H1 (cell line): ENCODE results near the gene AATK. TPM values are rescaled to one million over a fixed set of nuclear protein-coding genes. Genes with fewer than 3 reads are reported as not detected.

ENCODE experiments used
- CTCF ChIA-PET: fragments of 300-600 bp; sonication (Branson Sonifier 250); formaldehyde crosslinking; loops from one replicate; lab custom pipeline; 2021; ENCODE audit not compliant: partially characterized antibody; lab: Charles Lee
- POLR2A ChIA-PET: fragments of 300-600 bp; sonication (Branson Sonifier 250); formaldehyde crosslinking; loops from one replicate; lab custom pipeline; 2021; ENCODE audit warnings: inconsistent platforms; ENCODE audit not compliant: partially characterized antibody; lab: Charles Lee
- DNase-seq, 2 experiments: peaks; one replicate each; pipeline versions ENCODE4 v3.0.0 to v3.0.0-alpha.2; 2010 to 2022; ENCODE audit warnings: low spot score in 2 of 2, low read depth in 1 of 2, mixed read lengths in 1 of 2
- FAIRE-seq: peaks from 2 replicates; lab custom pipeline; 2011; peaks lifted over from hg19 to GRCh38; lab: Jason Lieb, UNC
- H2AFZ ChIP-seq: 2 replicates; pipeline ENCODE4 v1.8.1; 2012; ENCODE audit warnings: low read length, inconsistent platforms
- H2AK5ac ChIP-seq: 2 replicates; pipeline ENCODE4 v1.6.1; 2013; ENCODE audit warnings: low read depth, low read length
- H2BK120ac ChIP-seq: replicated peaks from 2 replicates; pipeline ENCODE3; 2013; ENCODE audit warnings: low read depth, low read length, inconsistent platforms
- H2BK12ac ChIP-seq: 2 replicates; pipeline ENCODE4 v1.6.1; 2013; ENCODE audit warnings: low read depth, low read length
- H2BK15ac ChIP-seq: 2 replicates; pipeline ENCODE4 v1.6.1; 2013; ENCODE audit warnings: low read length
- H2BK20ac ChIP-seq: 2 replicates; pipeline ENCODE4 v1.6.1; 2013; ENCODE audit warnings: low read length
- H2BK5ac ChIP-seq: 2 replicates; pipeline ENCODE4 v1.6.1; 2013; ENCODE audit warnings: low read depth, low read length
- H3K14ac ChIP-seq: 2 replicates; pipeline ENCODE4 v1.6.1; 2013; ENCODE audit warnings: inconsistent platforms; ENCODE audit not compliant: insufficient read length
- H3K18ac ChIP-seq: 2 replicates; pipeline ENCODE4 v1.6.1; 2013; ENCODE audit warnings: low read length; ENCODE audit errors: extremely low read depth
- H3K23ac ChIP-seq: 2 replicates; pipeline ENCODE4 v1.6.1; 2013; ENCODE audit warnings: inconsistent platforms; ENCODE audit not compliant: insufficient read length
- H3K23me2 ChIP-seq: 2 replicates; pipeline ENCODE4 v1.6.1; 2013; ENCODE audit warnings: low read depth, low read length
- H3K27ac ChIP-seq: 2 replicates; pipeline ENCODE4 v1.6.1; 2011; ENCODE audit warnings: low read depth, low read length, inconsistent platforms
- H3K27me3 ChIP-seq, 4 experiments: replicated peaks in 1 of 4; 1 replicate in 1 of 4; 2 replicates in 3 of 4; pipeline versions ENCODE4 v1.6.1 to v1.8.1; 2011 to 2013; ENCODE audit warnings: low read length in 3 of 4, mild to moderate bottlenecking in 3 of 4, inconsistent platforms in 2 of 4, mixed read lengths in 2 of 4, moderate library complexity in 1 of 4; ENCODE audit not compliant: control insufficient read depth in 3 of 4, insufficient read depth in 3 of 4; ENCODE audit errors: extremely low read depth in 1 of 4
- H3K36me3 ChIP-seq, 4 experiments: 2 replicates each; pipeline versions ENCODE4 v1.6.1 to v1.8.1; 2011 to 2013; ENCODE audit warnings: mild to moderate bottlenecking in 4 of 4, low read length in 3 of 4, moderate library complexity in 2 of 4, control low read depth in 1 of 4, inconsistent platforms in 1 of 4; ENCODE audit not compliant: insufficient read depth in 4 of 4, control insufficient read depth in 2 of 4
- H3K4ac ChIP-seq: replicated peaks from 2 replicates; pipeline ENCODE3; 2013; ENCODE audit warnings: low read length, low read depth, mixed read lengths, inconsistent platforms; ENCODE audit not compliant: insufficient read length
- H3K4me1 ChIP-seq, 4 experiments: replicated peaks in 1 of 4; 1 replicate in 1 of 4; 2 replicates in 3 of 4; pipeline versions ENCODE4 v1.6.1 to v1.8.1; 2011 to 2013; ENCODE audit warnings: low read length in 3 of 4, inconsistent platforms in 2 of 4, mixed read lengths in 1 of 4; ENCODE audit not compliant: insufficient read depth in 4 of 4, control insufficient read depth in 3 of 4
- H3K4me2 ChIP-seq, 2 experiments: 2 replicates each; pipeline versions ENCODE4 v1.6.1 to v1.8.1; 2011 to 2013; ENCODE audit warnings: low read depth in 2 of 2, low read length in 2 of 2, control low read depth in 1 of 2, inconsistent platforms in 1 of 2, mild to moderate bottlenecking in 1 of 2; ENCODE audit not compliant: insufficient read depth in 1 of 2
- H3K4me3 ChIP-seq, 4 experiments: fragments of 200-600, 300-600 bp in 1 of 4; sonication (generic), shearing (Covaris generic), sonication (Bioruptor Twin) in 1 of 4; 2 replicates each; pipeline versions ENCODE4 v1.5.1 to v1.8.1; 2011 to 2016; ENCODE audit warnings: low read length in 4 of 4, low read depth in 3 of 4, control low read depth in 2 of 4, inconsistent platforms in 2 of 4, mild to moderate bottlenecking in 2 of 4, mixed read lengths in 1 of 4, moderate library complexity in 1 of 4; ENCODE audit not compliant: insufficient read depth in 2 of 4; ENCODE audit errors: extremely low read depth in 1 of 4
- H3K56ac ChIP-seq: replicated peaks from 2 replicates; pipeline ENCODE3; 2013; ENCODE audit warnings: low read depth, mild to moderate bottlenecking, mixed read lengths, low read length, inconsistent platforms; ENCODE audit not compliant: insufficient read length
- H3K79me1 ChIP-seq: 2 replicates; pipeline ENCODE4 v1.6.1; 2013; ENCODE audit warnings: low read depth, low read length, control low read depth
- H3K79me2 ChIP-seq, 2 experiments: 2 replicates each; pipeline versions ENCODE4 v1.6.1 to v1.8.1; 2012 to 2013; ENCODE audit warnings: low read length in 2 of 2, mild to moderate bottlenecking in 2 of 2, inconsistent platforms in 1 of 2; ENCODE audit not compliant: insufficient read depth in 2 of 2, control insufficient read depth in 1 of 2
- H3K9ac ChIP-seq, 4 experiments: replicated peaks in 1 of 4; 1 replicate in 1 of 4; 2 replicates in 3 of 4; pipeline versions ENCODE4 v1.6.1 to v1.8.1; 2011 to 2013; ENCODE audit warnings: low read depth in 3 of 4, low read length in 3 of 4, control low read depth in 2 of 4, mild to moderate bottlenecking in 2 of 4, moderate library complexity in 2 of 4, inconsistent platforms in 1 of 4; ENCODE audit errors: extremely low read depth in 1 of 4
- H3K9me3 ChIP-seq, 2 experiments: 2 replicates each; pipeline versions ENCODE4 v1.6.1 to v1.8.1; 2012 to 2013; ENCODE audit warnings: mild to moderate bottlenecking in 2 of 2, moderate library complexity in 2 of 2, control low read depth in 1 of 2, inconsistent platforms in 1 of 2, low read depth in 1 of 2, low read length in 1 of 2, mixed read lengths in 1 of 2; ENCODE audit not compliant: insufficient read depth in 2 of 2
- H4K20me1 ChIP-seq, 2 experiments: replicated peaks in 1 of 2; 2 replicates each; pipeline versions ENCODE3 to v1.8.1; 2011 to 2013; ENCODE audit warnings: inconsistent platforms in 2 of 2, low read length in 2 of 2, mild to moderate bottlenecking in 1 of 2; ENCODE audit not compliant: insufficient read depth in 2 of 2, control insufficient read depth in 1 of 2
- H4K5ac ChIP-seq: 2 replicates; pipeline ENCODE4 v1.6.1; 2013; ENCODE audit warnings: low read length, low read depth, mixed read lengths, inconsistent platforms; ENCODE audit not compliant: insufficient read length
- H4K8ac ChIP-seq: 2 replicates; pipeline ENCODE4 v1.8.0; 2013; ENCODE audit warnings: mild to moderate bottlenecking, moderate library complexity, low read length, inconsistent platforms; ENCODE audit not compliant: insufficient read depth; ENCODE audit errors: extremely low read depth
- H4K91ac ChIP-seq: replicated peaks from 2 replicates; pipeline ENCODE3; 2013; ENCODE audit warnings: low read length, mixed read lengths, inconsistent platforms; ENCODE audit not compliant: insufficient read length
- WGBS, 2 experiments: shearing (Covaris generic) in 1 of 2; methylation state at CpG; one replicate each; pipeline versions ENCODE4 v1.1.6 to v1.1.7; 2013 to 2015; ENCODE audit warnings: low lambda C conversion rate in 2 of 2, mixed read lengths in 2 of 2, inconsistent platforms in 1 of 2, low coverage in 1 of 2, missing lambda C conversion rate in 1 of 2; ENCODE audit not compliant: insufficient replicate concordance in 2 of 2, insufficient coverage in 1 of 2, insufficient read length in 1 of 2; ENCODE audit errors: extremely low coverage in 1 of 2, missing lambda C conversion rate in 1 of 2; 5-methylcytosine and 5-hydroxymethylcytosine counted together
- polyA plus RNA-seq, 7 experiments: library from polyadenylated mRNA; depleted of rRNA in 3 of 7; stranded (reverse) in 5 of 7; unstranded in 2 of 7; fragments of >200 nt in 5 of 7; fragments of 200-250 nt in 2 of 7; gene quantifications; 1 replicate in 5 of 7; 2 replicates in 1 of 7; 4 replicates in 1 of 7; pipeline versions ENCODE4 v1.2.1 to v1.2.3, GENCODE V29; 2011 to 2013; ENCODE audit warnings: missing spikeins in 2 of 7, mixed read lengths in 2 of 7
- total RNA-seq: library from RNA; stranded (reverse); fragmentation: NEBNext Ultra II Directional; extraction: Animal tissue kit (Norgen Biotek cat#: 25700); gene quantifications from 2 replicates; pipeline ENCODE4 v1.2.1, GENCODE V29; 2021

AATK gene
- total and polyA plus RNA-seq, 2 of the 8 experiments (the other 6 are each of a cell fraction or from before 2014, with no cell fraction given), result 1.7 to 3.5 TPM

GRCh38 chr17:81091154-81091553, 74.9 kb downstream of the AATK start:
- no peaks in the 10 kb centered on the region for H3K23me2 ChIP-seq
- ChIA-PET CTCF (interaction anchor here (1.0 to 6.1 kb wide), 5 partner anchors 12 to 141 kb away, joined by 3 to 27 read pairs (median 4); no protein-coding TSS in a partner anchor), POLR2A (interaction anchor here (1.1 to 1.4 kb wide), 2 partner anchors 54 to 55 kb away, joined by 3 to 4 read pairs; no protein-coding TSS in a partner anchor)
- WGBS, 2 experiments, result 89% methylated on average over 9 of the region's 9 CpGs; no CpG with 5 or more reads in 1 of the 2 experiments
- no peak overlapping the region for H4K91ac ChIP-seq
- H3K14ac ChIP-seq, result no peak overlapping the region
- H2BK20ac ChIP-seq, result no peak overlapping the region
- peaks cover 0 to 2% of the 10 kb centered on the region in 2 experiments for H4K20me1 ChIP-seq
- no peak overlapping the region for H3K56ac ChIP-seq
- H3K4me2 ChIP-seq, result no peak overlapping the region
- H3K4me1 ChIP-seq, result peaks cover 7 to 31% (median 23%) of the 10 kb centered on the region in 4 experiments
- FAIRE-seq (no peak), DNase-seq (no peak)
- no peaks in the 10 kb centered on the region; a peak in 1 of 8 replicates for H3K36me3 ChIP-seq
- no peak overlapping the region for H3K4me3 ChIP-seq
- H2AFZ ChIP-seq, result no peak overlapping the region
- no peak overlapping the region for H3K4ac ChIP-seq
- no peaks in the 10 kb centered on the region for H3K79me2 ChIP-seq
- H2BK120ac ChIP-seq, result no peak overlapping the region
- H2AK5ac ChIP-seq, result no peak overlapping the region
- H4K8ac ChIP-seq, result no peak overlapping the region
- H4K5ac ChIP-seq, result no peak overlapping the region
- H3K9ac ChIP-seq, result no peak overlapping the region
- H3K27me3 ChIP-seq, result no peaks in the 10 kb centered on the region
- H2BK15ac ChIP-seq, result peak overlapping the region; percentile 81; the same call in 1 of the 2 replicates
- H3K27ac ChIP-seq, result no peak overlapping the region; the same call in 1 of the 2 replicates
- no peaks in the 10 kb centered on the region for H3K9me3 ChIP-seq
- no peaks in the 10 kb centered on the region for H3K79me1 ChIP-seq
- H2BK12ac ChIP-seq, result peak overlapping the region; percentile 33; the same call in 1 of the 2 replicates
- no peak overlapping the region for H3K23ac ChIP-seq
- H2BK5ac ChIP-seq, result no peak overlapping the region
- no peak overlapping the region; the same call in none of the 2 replicates for H3K18ac ChIP-seq
